GM21515 (cell line): Measurements from ENCODE around the gene TMEM245.
"Not testable (repeated sequence)": the region's sequence is repeated elsewhere in the genome, so short reads cannot be mapped to it uniquely, and the experiment has no call there.

Experiments used
- ATAC-seq: cut with Tn5 transposase; IDR thresholded peaks from one replicate; pipeline ENCODE4 v1.9.1; 2021; ENCODE audit not compliant: unreplicated experiment

Gene TMEM245

DNA sequence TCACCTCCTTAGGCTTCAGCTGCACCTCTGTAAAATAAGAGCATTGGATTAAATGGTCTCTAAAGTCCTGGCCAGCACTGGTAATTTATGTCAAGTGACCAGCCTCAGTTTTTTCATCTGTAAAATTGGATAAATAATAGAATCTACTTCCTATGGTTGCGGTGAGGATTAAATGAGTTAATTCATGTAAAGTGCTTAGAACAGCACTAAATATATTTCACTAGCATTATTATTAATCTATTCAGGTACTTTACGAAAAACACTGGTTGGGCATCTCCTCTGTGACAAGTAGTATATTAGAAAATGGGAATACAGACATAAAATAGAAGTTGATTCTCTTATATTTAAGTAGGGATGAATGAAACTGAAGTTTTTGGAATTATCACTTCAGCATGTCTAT lies 13.8 kb upstream of the TMEM245 start:
- no peak for ATAC-seq

DNA sequence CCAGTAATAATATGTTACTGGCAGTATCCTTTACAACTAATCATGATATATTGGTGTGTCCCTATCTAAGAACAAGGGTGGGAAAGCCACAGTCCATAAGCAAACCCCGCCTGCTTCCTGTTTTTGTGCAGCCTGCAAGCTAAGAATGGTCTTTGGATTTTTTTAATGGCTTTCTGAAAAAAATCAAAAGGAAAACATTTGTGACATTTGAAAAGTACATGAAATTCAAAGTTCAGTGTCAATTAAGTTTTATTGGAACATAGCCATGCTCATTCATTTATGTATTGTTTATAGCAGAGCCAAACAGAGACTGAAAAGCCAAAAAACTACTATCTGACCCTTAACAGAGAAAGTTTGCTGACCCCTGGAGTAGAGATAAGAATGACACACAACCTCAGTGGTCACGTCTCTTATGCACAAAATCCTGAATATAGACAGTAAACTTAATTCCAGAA lies 12.8 kb upstream of the TMEM245 start:
- ATAC-seq: no peak

DNA sequence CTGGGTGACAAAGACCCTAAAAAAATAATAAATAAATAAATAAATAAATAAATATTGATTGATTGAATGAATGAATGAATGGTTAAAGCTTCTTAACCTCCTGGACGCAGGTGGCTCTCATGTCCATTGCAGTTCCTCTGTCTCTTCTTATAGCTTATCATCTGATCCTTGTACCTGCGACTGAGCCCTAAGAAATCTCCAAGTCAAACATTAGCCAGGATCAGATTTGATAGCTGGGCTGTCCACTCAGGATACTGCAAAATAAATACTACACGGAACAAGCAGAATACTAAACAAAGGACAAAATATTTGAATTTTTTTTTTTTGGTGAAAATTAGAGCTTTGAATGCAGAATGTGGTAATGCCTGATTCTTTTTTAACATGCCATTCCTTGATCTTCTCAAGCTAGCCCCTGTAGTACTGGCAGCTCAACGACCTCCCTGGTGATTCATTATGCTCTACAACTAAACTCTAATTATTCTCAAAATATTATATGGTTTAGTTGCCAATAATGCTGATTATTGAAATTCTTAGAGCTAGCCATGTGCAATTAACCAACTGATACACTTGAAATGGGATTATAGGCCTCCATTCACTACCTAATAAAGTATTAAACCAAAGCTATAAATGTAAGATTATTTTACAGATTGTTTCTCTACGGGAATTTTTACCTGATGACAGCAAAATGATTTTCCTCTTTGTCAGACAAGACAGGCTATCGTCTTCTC lies 9.9 kb upstream of the TMEM245 start:
- no peak for ATAC-seq

DNA sequence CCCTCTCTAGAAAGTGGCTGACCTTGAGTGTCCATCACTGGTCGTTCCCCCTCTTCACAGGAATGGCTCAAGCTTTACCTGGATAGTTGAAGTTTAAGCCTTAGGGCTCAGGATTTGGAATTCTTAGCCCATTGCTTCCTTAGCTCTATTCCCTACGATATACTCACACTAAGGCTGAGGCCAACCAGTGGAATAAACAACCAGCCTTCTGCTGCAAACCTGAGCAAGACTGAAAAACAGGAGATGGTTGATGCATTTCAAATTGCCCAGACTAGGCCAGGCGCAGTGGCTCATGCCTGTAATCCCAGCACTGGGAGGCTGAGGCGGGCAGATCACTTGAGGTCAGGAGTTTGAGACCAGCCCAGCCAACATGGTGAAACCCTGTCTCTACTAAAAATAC lies 6.9 kb upstream of the TMEM245 start:
- not testable (repeated sequence) for ATAC-seq

DNA sequence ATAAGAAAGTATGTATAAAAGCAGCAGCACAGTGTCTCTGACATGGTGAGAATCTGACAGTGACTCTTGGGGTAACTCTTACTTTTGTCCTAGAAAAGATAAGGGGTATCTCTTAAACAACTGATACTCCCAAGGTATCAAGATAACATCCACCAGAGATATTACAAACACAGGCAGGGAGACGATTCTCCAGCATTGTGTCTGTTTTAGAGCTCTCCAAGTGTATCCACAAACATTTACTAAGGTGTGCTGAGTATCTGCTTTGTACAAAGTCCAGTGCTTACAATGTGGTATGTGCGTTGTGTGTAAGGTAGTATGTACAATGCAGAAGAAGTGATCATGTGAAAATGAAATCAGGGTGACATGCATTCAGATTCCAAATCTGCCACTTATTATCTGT lies 4.4 kb upstream of the TMEM245 start:
- no peak for ATAC-seq

DNA sequence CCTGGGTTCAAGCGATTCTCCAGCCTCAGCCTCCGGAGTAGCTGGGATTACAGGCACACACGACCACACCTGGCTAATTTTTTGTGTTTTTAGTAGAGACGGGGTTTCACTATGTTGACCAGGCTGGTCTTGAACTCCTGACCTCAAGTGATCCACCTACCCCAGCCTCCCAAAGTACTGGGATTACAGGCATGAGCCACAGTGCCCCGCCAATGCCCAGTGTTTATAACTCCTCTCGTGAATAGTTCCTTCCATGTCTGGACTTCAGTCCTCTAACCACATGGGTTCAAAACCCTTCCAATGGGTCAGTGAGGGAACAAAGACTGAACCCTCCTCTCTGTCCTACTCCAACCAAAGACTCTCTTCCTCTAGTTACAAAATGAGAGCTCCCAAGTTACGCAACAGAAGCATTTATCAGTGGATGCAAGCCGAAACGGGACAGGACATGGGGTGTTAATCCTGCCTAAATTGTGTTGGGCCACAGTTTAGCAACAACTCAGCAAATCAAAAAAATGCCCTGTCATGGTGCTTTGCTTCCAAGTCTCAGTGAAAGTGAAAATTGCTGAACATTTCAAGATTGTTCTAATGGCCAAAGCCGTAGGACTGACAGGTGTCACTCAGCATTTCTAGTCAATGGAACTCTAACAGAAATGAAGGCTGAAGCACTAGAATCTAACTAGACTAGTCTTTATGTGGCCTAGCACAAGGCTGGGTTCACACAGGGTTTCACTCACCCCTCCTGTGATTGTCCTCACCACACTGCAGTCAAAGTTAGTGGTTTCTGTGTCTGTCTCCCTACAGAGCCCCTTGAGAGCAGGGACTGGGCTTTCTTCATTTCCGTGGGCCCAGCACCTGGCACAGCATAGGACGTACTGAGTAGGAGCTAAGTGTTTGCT lies 3.2 kb upstream of the TMEM245 start:
- peak; percentile 23 for ATAC-seq

DNA sequence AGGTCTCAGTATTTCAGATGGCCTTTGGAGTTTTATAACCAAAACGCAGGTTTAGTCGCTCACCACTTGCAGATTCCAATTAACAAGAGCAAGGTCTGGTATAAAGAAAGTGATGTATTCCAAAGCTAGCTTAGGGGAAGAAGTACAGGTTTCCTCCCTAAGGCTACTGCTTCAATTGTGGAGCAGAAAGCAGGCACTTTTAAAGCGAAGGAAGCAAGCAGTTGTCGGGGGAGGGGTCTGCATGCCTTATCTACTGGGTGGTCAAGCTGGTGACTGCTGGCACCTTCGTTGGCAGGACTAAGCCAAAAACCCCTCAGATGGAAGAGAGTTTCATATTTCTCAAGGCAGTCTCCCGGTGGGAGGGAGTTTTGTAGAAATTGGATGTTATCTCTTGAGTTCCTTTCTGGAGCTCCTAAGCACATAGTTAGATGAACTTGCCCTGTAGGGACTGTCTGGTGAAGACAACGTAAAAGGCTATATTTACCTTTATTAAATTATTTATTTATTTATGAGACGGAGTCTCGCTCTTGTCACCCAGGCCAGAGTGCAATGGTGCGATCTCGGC lies 1.6 kb upstream of the TMEM245 start:
- no peak for ATAC-seq

DNA sequence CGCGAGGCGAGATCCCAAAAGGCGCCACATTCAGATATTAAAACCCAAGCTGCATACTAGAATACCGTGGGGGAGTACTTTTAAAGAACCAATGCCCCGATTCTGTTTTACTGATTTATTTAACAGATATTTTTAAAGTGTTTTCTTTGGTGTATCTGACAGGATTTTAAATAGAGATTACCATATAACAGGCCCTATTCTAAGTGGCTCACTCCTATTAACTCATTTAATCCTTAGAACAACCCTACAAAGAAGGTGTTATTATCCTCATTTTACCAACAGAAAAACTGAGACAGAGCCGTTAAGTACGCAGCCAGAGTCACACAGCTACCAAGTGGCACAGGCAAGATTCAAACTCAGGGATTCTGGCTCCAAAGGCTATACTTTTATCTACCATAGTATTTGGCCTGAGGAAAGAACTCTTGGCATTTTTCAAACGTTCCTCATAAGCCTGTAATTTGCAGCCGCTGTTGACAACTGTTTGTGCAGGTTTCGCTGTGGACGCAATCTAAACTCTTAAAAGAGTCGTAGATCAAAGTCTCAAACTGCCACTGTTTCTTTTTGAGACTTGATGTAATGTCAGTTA lies 550 bp upstream of the TMEM245 start:
- ATAC-seq: no peak

DNA sequence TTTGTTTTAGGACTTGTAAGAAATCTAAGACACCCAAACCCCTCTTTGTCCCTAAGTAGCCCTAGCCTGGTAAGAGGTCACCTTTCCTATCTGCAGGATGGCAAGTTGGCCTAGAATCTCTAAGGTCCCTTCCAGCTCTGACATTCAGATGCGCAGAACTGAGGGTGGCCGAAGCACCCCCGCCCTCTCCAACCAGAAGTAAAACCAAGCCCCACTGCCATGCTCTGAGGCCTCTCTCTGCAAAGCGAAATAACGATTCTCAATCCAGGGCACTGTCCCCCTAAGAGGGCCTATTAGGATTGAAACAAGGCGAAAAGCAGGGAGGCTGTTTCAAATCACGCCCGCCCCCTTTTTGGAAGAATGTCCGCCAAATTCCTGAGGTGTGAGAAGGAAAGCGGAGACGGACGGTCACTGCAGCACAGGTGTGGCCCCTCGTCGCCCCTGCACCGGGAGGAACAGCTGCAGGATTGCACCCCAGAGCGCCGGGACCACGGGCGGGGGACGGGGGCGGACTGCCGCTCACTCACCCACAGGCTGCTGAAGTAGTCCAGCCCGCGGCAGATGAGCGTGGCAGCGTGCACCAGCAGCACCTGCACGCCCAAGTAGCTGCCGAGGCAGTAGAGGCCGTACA lies 824 bp downstream of the TMEM245 start:
- ATAC-seq: no peak

DNA sequence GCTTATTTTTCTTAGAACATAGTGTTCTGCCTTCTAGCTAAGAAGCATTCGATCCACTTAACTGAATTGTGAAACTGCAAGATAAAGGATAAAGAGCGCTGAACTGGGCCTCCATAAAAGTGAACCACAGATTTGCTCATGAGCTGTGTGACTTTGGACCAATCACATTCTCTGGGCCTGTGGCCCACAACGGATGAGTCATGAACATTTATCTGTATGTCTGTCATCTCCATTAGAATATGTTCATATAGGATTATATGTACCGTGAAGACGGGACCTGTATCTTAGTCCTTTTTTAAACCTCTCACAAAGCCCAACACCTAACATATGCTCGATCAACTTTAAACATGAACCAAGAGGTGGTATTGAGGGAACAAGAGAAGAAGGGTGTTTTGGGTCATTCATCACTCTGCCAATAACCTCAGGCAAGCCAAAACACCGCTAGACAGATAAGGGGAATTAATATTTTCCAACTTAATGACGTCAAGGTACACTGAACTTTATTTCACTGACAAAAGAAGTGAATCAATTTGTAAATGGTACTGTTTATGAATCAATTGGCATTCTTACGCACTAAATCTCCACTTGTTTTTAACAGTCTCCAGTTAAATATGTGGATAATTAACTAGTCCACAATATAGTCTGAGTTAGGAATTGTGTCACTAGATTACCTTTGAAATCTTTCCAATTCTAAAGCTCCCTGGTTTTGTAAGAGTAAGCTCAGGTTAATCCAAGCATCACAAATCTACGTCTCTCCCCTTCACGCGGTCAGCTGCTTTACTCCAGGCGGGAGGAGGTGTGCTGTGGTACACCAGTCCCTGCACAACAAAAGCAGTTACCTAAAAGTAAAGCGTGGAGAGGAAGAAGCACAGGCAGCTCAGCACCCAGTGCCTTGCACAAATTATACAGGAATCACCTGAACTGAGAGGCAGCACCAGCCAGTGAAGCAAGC lies 1.6 kb downstream of the TMEM245 start:
- no peak for ATAC-seq

DNA sequence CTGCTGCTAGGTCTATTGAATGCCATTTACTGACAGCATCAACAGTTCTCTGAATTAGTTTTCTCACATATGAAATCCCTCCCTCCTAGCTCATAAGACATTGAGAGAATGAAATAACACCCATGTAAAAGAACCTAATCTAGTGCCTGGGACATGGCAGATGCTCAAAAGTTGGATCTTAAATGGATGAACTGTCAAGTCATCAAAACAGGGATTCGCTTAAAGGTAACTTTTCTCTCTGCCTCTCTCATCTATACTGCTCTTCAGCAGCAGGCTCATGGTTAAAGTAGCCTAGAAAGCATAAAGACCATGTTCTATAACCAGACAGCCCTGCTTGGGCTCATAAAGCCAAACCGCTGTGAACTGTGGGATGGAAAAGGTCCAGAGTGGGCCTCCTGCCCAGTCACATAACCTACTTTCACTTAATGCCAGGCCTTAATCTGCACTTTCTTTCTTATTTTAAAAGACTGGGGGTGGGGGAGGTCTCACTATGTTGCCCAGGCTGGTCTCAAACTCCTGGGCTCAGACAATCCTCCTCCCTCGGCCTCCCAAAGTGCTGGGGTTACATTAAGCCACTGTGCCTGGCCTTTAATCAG lies 3.7 kb downstream of the TMEM245 start:
- no peak for ATAC-seq

DNA sequence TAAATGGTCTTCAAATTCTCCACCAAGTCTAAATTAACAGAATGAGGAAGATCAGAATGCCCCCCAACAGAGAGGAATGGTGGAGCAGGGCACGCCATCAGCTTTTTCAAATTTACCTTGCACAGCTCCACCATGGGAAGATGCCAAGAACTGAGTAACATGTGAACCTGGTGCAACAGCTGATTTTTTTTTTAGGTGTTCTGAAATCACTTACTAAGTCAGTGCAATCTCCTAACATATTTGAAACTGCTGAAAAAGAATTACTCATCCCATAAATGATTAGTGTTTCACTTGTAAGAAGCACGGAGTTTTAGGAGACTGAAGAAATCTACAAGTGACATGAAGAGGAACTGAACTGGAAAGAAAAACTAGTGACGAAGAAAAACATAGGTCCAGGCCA lies 5.1 kb downstream of the TMEM245 start:
- no peak for ATAC-seq

DNA sequence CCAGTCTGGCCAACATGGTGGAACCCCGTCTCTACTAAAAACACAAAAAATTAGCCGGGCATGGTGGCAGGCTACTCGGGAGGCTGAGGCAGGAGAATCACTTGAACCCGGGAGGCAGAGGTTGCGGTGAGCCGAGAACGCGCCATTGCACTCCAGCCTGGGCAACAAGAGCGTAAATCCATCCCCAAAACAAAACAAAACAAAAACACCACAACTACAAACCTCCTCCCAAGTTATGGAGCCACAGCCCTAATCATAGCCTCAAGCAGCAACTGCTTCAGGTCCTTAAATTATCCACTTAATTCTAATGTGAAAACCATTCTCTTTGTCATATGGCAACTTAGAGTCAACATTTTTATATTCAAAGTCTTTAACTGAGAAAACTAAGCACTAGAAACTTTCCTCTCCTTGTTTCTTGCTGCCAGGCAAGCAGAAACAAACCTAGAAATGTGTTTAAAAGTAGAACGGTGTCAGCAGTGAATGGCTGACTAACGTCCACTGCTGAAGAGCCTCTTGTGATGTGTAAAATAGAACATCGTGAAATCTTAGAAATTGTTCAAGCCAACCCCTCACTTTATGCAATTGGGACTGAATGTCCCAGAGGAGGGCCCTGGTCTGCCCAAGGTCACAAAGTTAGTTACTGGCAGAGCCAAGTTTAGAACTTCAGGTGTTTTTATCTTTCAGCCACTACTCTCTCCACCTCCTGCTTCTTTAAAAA lies 5.7 kb downstream of the TMEM245 start:
- no peak for ATAC-seq

DNA sequence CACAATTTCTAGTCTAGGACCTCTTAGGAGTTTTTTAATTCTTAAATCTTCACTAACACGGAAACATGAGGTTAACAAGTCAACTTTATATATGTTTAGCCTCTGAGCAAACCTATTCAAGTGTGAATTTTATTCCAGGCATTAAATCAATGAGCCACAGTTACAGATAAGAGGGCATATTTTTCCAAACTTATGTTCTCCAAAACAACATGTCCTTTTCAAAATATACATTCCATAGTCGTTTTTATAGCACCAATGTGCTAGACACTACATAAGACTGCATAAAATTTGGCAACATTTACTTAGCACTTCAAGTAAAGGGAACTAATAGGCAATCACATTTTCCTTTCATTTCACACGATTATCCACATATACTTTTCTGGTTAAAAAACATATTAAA lies 6.5 kb downstream of the TMEM245 start:
- no peak for ATAC-seq

DNA sequence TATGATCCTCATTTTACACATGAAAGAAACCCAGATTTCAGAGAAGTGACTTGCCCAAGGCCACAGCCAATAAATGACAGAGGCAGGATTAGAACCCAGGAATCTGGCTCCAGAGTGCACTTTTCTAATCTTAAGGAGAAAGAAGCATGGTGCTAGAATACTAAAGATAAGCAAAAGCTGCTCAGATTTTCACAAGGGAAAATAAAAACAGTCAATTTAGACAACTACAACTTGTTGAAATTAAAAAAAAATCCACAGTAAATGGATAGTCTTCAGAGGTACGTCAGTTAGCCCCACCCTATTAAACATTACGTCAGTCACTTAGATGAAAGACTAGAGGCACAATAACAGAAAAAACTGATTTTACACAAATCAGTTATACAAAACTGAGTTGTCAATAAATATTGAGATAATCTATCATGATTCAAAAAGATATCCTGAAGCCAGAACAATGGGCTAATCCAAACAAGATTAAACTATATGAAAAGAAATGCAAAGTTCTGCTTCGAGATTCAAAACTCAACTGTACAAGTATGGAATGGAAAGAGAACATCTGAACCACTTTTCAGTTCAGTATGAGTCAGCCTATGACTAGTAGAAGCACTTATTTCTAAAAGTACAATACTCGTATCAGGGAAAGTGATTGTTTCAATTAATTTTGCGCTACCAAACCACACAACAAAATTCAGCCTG lies 9.3 kb downstream of the TMEM245 start:
- peak; percentile 65 for ATAC-seq

DNA sequence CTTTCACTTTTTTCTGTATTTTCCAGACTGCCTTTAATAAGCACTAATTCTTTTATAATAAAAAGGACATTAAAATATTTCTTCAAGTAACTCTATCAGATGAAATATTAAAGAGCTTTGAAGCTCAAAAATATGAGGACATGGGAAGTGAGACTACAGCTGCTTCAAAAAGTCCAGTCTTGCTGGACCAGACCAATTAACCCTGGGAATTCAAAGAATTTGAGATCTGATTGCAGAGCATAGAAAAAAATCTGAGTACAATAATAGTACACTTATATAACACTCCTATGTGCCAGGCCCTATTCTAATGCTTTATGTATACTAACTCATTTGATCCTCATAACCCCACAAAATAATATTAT lies 9.8 kb downstream of the TMEM245 start:
- no peak for ATAC-seq

DNA sequence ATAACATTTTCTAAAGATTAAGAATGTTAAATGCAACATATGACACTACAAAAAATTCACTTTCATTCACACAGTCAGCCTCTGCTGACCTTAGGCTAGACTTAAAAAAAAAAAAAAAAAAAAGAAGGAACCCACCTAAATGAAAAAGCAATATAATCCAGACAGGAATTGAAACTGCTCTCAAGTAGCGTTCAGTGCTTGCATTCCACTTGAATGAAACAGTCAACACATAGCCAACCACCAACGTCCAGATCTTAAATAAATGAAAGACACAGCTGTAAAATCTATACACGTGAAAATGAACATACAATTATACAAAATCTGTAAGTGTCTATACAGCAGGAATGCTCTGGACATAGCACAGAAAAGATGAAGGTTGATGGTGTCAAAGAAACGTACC lies 11.4 kb downstream of the TMEM245 start:
- ATAC-seq: no peak
